Peyer's patch (tissue), 4 donors: ENCODE results near the gene ZNF213.

Source experiments
- CTCF ChIP-seq, 6 experiments: fragments of 450-650 bp in 4 of 6; fragments of 200-600 bp in 2 of 6; sonication (generic) in 1 of 6; IDR thresholded peaks; one replicate each; pipeline ENCODE4 v1.5.1; 2017 to 2019; ENCODE audit warnings: antibody characterized with exemption in 6 of 6, mild to moderate bottlenecking in 3 of 6, moderate library complexity in 1 of 6
- POLR2A ChIP-seq, 2 donors: fragments of 450-650 bp; IDR thresholded peaks; one replicate each; pipeline ENCODE4 v1.5.1; 2017; ENCODE audit warnings: antibody characterized with exemption in 2 of 2, mild to moderate bottlenecking in 2 of 2, moderate library complexity in 2 of 2

GRCh38 chr16:3144321-3144983 is 9.6 kb downstream of the ZNF213 start:
- TF ChIP-seq CTCF (IDR thresholded peaks at IDR 0.05) (no peak), POLR2A (IDR thresholded peaks at IDR 0.05) (peak in 1 of 2 donors; percentile 42)
